Measurements from ENCODE around the gene MB21D2.

DNA sequence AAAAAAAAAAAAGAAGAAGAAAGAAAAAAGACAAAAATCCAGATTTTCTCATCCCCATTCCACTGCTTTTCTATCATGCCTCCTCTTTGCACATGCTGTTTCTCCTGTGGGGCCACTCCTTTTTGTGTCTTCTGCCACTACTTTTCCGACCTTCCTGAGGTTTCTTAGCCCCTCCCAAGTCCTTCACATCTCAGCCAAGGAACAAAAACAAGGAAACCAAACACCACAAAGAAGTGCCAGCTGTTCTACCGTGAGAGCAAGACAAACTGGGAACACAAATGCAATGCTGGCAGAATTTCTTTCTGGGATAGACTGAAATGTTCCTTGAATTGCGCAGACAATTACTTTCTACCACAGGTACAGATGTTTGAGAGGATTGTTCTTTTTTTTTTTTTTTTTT lies 83.2 kb downstream of the MB21D2 start:
- no peak for TF ChIP-seq GATA2 (IDR thresholded peaks at IDR 0.05; ENCODE audit: low read depth, low read length)
- no peak for TF ChIP-seq GATA3 (IDR thresholded peaks at IDR 0.05; ENCODE audit: low read depth, low read length)

Data from SH-SY5Y (cell line).